Immature natural killer cell (primary cell): ENCODE measurements around the gene RAD21L1. TPM values are rescaled to one million over a fixed set of nuclear protein-coding genes. Genes with fewer than 3 reads are reported as not detected.

ENCODE experiments used
- DNase-seq, 3 donors: peaks; one replicate each; pipeline ENCODE4 v3.0.0; 2022; ENCODE audit warnings: mixed read lengths in 1 of 3
- H3K27ac Mint-ChIP-seq, 6 donors: one replicate each; pipeline ENCODE4 v1.8.0; 2020; ENCODE audit warnings: mixed read lengths in 6 of 6, mild to moderate bottlenecking in 5 of 6, inconsistent platforms in 4 of 6, moderate library complexity in 3 of 6
- H3K27me3 Mint-ChIP-seq, 3 donors: one replicate each; pipeline ENCODE4 v1.8.0; 2020 to 2021; ENCODE audit warnings: low read depth in 3 of 3, mild to moderate bottlenecking in 3 of 3, mixed read lengths in 3 of 3, moderate library complexity in 3 of 3, inconsistent platforms in 1 of 3
- H3K36me3 Mint-ChIP-seq, 3 donors: one replicate each; pipeline ENCODE4 v1.8.0; 2020; ENCODE audit warnings: mixed read lengths in 3 of 3, inconsistent platforms in 2 of 3, mild to moderate bottlenecking in 2 of 3
- H3K4me1 Mint-ChIP-seq, 2 donors: one replicate each; pipeline ENCODE4 v1.8.0; 2020; ENCODE audit warnings: inconsistent platforms in 2 of 2, mild to moderate bottlenecking in 2 of 2, mixed read lengths in 2 of 2, moderate library complexity in 1 of 2
- H3K4me3 Mint-ChIP-seq, 5 donors: one replicate each; pipeline ENCODE4 v1.8.0; 2020; ENCODE audit warnings: mild to moderate bottlenecking in 5 of 5, mixed read lengths in 5 of 5, inconsistent platforms in 3 of 5, moderate library complexity in 3 of 5
- H3K9me3 Mint-ChIP-seq, 6 donors: one replicate each; pipeline ENCODE4 v1.8.0; 2020; ENCODE audit warnings: mild to moderate bottlenecking in 6 of 6, mixed read lengths in 6 of 6, inconsistent platforms in 4 of 6, moderate library complexity in 3 of 6
- polyA plus RNA-seq, 3 donors: library from polyadenylated mRNA; unstranded; fragments of 300-500 nt; fragmentation: Illumina TruSeq; gene quantifications; one replicate each; pipeline ENCODE4 v1.2.3, GENCODE V29; 2021

The RAD21L1 gene
- polyA plus RNA-seq, 3 donors from 2014 or later: not detected

DNA sequence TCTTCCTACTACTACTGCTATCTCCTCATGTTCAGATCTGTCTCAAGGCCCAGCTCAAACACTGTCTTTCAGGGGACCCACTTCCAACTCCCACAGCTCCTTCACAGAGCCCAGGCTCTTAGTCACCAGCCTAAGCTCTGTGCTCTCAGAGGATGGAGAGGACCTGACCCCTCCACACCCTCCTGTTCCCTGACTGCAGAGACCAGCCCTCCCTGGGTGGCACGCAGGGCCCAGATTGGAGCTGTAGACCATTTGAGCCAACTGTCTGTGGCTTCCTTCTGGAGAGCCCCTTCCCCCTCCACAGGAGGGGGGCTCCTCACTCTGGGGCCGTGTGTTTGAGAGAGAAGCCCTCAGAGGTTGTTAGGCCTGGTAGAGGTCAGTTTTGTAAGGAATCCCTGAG, 50.1 kb downstream of the RAD21L1 start:
- H3K4me1 Mint-ChIP-seq: no peaks in the 10 kb centered on the region

DNA sequence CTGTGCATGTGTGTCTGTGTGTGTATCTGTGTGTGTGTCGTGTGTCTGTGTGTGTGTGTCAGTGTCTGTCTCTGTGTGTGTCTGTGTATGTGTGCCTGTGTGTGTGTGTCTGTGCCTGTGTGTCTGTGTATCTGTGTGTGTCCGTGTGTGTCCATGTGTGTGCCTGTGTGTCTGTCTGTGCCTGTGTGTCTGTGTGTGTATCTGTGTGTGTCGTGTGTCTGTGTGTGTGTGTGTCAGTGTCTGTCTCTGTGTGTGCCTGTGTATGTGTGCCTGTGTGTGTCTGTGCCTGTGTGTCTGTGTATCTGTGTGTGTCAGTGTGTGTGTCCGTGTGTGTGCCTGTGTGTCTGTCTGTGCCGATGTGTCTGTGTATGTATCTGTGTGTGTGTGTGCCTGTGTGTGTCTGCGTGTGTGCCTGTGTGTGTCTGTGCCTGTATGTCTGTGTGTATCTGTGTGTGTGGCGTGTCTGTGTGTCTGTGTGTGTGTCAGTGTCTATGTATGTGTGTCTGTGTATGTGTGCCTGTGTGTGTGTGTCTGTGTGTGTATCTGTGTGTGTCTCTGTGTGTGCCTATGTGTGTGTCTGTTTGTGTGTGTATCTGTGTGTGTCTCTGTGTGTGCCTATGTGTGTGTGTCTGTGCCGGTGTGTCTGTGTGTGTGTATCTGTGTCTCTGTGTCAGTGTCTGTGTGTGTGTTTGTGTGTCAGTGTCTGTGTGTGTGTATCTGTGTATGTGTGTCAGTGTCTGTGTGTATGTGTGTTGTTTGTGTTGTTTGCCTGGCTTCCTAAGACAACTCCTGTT, 51.9 kb downstream of the RAD21L1 start:
- H3K4me1 Mint-ChIP-seq: no peaks in the 10 kb centered on the region
- H3K4me3 Mint-ChIP-seq: no peak overlapping the region
- no peaks in the 10 kb centered on the region for H3K9me3 Mint-ChIP-seq
- H3K36me3 Mint-ChIP-seq: peaks cover 0 to 6% (median 0%) of the 10 kb centered on the region in 3 donors
- H3K27ac Mint-ChIP-seq: no peak overlapping the region
- H3K27me3 Mint-ChIP-seq: peaks cover 0 to 1% (median 0%) of the 10 kb centered on the region in 3 donors
- no peak for DNase-seq

More for the DNA sequence above, 50.1 kb downstream of the RAD21L1 start:
- Mint-ChIP-seq H3K9me3 (no peaks in the 10 kb centered on the region), H3K27me3 (peaks cover 0 to 1% (median 0%) of the 10 kb centered on the region in 3 donors), H3K36me3 (no peaks in the 10 kb centered on the region), H3K4me3 (no peak overlapping the region), H3K27ac (peak overlapping the region in 1 of 6 donors; percentile 7)
- DNase-seq: no peak

DNA sequence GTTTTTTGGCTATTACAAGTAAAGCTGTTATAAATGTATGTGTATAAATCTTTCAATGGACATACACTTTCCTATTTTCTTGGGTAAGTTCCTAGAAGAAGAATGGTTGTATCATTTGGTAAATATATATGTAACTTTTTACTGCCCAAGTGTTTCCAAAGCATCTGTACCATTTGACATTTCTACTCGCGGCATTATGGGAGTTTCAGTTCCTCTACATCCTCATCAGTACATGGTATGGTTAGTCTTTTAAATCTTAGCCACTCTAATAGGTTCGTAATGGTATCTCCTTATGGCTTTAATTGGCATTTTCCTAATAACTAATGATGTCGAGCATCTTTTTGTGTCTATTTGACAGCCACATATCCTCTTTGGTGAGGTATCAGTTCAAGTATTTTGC, 53.1 kb downstream of the RAD21L1 start:
- peaks cover 0 to 10% (median 3%) of the 10 kb centered on the region in 3 donors for H3K36me3 Mint-ChIP-seq
- H3K4me1 Mint-ChIP-seq: no peaks in the 10 kb centered on the region
- DNase-seq: no peak
- no peak overlapping the region for H3K4me3 Mint-ChIP-seq
- no peak overlapping the region for H3K27ac Mint-ChIP-seq
- peaks cover 0 to 1% (median 0%) of the 10 kb centered on the region in 3 donors for H3K27me3 Mint-ChIP-seq
- no peaks in the 10 kb centered on the region for H3K9me3 Mint-ChIP-seq

DNA sequence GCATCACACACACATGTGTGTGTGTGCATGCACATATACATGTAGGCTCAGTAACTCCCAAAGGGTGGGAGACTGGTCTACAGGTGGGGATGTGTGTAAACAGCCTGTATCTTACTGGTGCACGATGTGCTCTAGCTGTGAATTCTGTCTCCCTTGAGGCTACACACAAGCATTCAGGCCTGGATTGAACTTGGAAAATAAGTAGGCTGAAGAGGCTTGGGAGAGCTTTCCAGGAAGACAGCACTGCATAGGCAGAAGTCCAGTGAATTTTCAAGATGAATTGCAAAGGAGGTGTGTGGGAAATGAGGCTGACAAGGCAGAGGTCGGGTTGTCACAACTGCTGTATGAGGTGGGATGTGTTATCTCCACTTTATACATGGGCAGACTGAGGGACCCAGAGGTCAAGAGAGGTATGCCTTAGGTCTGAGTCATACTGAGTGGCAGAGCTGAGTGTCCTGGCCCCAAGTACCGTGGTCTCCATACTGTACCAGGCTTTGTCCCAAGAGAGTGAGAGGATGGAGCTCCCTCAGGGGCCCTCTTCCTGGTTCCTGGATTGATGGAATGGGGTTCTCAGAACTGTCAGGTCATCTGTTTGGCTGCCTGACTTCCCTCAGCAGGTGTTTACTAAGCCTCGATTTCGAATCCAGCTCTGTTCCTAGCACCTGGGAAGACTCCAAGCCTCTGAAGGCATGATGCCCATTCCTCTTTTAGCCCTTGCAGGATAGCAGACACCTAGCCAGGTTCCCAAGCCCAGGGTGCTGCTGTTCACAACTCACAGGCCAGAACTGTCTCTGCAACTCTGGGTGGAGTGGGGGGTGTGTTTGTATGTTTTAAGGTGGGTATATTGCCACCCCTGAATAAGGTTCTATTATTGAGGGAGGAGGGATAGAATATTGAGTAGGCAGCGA, 54.6 kb downstream of the RAD21L1 start:
- H3K9me3 Mint-ChIP-seq: no peaks in the 10 kb centered on the region
- peaks cover 0 to 14% (median 3%) of the 10 kb centered on the region in 3 donors for H3K36me3 Mint-ChIP-seq
- no peak overlapping the region for H3K4me3 Mint-ChIP-seq

DNA sequence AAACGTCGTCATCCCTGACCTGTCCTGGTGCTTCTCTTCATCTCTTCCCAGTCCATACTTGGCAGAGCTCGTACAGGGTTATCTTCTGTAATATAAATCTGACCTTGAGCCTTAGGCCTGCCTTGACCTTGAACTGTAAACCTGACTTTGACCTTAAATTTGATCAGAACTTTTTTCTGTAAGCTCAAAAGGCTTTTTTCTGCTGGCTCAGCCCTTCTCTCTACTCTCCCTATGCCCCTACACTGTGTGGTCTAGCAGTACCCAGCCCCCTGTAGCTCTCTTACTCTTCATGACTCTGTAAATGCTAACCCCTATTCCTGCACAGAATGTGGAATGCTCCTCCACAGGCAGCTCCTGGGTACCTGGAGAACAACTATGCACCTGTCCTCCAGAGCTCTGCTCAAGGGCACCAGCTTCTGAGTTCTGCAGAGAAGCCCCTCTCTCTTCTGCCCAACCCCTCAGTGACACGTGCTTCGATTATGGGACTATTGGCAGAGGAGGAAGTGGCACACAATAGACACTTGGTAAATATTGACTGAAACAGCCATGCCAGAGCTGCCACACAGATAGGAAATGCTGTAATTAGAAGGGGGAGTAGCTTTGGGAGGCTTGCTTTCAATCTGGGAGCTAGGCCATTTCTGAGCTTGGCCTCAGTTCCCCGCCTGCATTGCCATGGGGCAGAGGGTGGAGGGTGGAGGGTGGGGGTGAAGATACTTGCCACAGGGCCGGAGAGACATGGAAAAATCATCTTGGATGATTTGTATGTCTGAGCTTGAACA, 55.6 kb downstream of the RAD21L1 start:
- Mint-ChIP-seq H3K4me1 (no peaks in the 10 kb centered on the region), H3K4me3 (no peak overlapping the region), H3K27me3 (peaks cover 0 to 4% (median 0%) of the 10 kb centered on the region in 3 donors), H3K36me3 (peaks cover 0 to 14% (median 3%) of the 10 kb centered on the region in 3 donors), H3K27ac (no peak overlapping the region), H3K9me3 (no peaks in the 10 kb centered on the region)
- DNase-seq: no peak

More for the DNA sequence above, 54.6 kb downstream of the RAD21L1 start:
- no peak for DNase-seq
- Mint-ChIP-seq H3K4me1 (no peaks in the 10 kb centered on the region), H3K27me3 (peaks cover 0 to 1% (median 0%) of the 10 kb centered on the region in 3 donors), H3K27ac (no peak overlapping the region)

DNA sequence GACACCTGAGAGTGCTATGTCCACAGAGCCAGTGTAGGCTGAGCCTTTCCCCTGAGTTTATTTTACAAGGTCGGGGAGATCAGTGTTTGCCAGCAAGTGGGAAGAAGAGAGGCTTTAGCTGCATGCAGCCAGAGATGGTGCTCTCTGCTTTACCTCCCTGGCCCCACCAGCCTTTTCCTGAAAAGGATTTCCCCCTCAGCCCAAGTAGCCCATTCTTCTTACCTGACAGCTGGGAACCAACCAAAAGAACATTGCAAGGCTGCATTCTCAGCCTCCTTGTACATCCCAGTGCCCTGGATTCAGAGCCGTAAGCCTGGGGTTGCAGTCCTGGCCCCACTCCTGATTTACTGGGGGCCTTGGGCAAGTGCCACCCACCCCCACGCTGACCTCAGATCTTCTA, 57.1 kb downstream of the RAD21L1 start:
- Mint-ChIP-seq H3K9me3 (no peaks in the 10 kb centered on the region), H3K27me3 (peaks cover 0 to 6% (median 0%) of the 10 kb centered on the region in 3 donors), H3K36me3 (peaks cover 0 to 14% (median 3%) of the 10 kb centered on the region in 3 donors), H3K4me3 (no peak overlapping the region), H3K27ac (no peak overlapping the region), H3K4me1 (no peaks in the 10 kb centered on the region)
- DNase-seq: no peak

DNA sequence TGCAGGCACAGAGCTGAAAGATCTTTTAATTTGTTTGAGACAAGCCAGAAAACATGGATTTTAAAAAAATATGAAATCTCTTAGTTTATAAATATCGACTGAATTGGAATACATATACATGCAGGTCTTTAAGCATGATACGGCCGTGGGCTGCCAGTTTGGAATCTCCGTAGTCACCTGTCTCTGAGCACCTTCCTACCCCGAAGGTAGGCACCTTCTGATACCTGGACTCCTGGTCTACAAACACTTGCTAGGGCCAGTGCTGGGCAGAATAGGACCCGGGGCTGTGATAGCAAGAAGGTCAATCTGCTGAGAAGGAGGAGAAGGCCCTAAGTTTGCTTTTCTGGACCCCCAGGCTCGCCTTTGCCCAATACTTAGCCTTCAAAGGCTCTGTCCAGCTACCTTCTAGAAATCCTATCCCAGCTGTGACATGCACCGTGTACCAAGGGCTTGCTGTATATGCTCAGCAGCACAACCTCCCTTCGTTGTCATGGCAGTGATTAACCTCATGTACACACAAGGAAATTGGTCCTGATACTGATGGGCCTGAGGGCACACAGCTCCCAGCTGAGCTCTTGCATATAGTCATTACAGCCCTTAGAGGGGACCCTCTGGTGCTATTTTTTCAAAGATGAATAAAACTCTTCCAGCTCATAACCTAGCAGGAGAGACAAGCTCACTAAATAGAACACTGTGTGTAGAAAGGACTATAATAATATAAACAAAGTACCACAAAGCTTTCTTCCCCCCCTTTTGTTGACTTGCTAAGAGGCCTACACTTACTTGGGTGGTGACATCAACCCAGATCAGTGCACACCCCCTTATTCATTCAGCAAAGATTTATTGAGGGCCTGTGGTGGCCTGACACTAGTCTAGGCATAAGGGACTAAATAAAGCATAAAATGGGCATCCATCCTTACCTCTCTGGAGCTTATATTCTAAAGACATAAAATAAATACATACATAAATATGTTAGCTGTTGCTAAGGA, 58.0 kb downstream of the RAD21L1 start:
- Mint-ChIP-seq H3K27ac (no peak overlapping the region), H3K4me1 (no peaks in the 10 kb centered on the region), H3K4me3 (no peak overlapping the region), H3K27me3 (peaks cover 0 to 6% (median 0%) of the 10 kb centered on the region in 3 donors), H3K9me3 (no peaks in the 10 kb centered on the region), H3K36me3 (peaks cover 0 to 14% (median 7%) of the 10 kb centered on the region in 3 donors)
- no peak for DNase-seq

DNA sequence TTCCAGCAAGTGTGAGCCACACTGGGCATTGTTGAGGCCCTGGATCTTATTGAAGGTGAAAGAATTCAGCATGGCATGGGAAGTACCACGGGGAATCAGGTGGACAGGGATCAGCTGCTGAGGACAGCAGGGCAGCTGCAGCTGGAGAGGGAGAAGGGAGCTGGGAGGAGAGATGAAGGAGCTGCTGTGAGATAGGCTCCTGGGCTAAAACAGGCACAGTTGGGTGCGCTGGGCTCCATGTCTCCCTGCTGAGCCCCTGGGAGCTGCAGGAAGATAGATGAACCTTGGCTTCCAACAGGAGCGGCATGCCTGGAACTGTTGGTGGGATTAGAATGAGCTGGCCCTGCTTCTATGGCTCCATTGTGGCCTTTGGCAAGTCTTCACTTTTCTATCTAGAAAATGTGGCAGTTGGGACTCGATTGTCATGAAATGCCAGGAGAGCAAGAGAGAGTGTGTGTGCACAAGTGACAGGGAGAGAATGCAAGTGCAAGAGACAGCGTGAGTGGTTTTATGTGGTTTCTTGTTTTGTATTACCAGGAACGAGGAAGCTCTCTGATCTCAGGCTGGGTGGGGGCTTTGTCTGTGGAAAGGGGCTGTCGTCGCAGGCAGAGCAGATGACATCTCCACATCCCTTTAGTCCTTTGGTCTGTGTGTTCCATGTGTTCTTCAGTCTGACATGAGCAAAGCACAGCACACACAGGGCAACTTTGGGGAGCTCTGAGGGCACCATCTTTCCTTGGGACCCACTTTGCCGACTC, 60.6 kb downstream of the RAD21L1 start:
- Mint-ChIP-seq H3K4me3 (no peak overlapping the region), H3K27ac (peak overlapping the region in 1 of 6 donors; percentile 34), H3K27me3 (peaks cover 0 to 8% (median 0%) of the 10 kb centered on the region in 3 donors), H3K9me3 (no peaks in the 10 kb centered on the region), H3K36me3 (peaks cover 0 to 10% (median 7%) of the 10 kb centered on the region in 3 donors), H3K4me1 (no peaks in the 10 kb centered on the region)
- no peak for DNase-seq

DNA sequence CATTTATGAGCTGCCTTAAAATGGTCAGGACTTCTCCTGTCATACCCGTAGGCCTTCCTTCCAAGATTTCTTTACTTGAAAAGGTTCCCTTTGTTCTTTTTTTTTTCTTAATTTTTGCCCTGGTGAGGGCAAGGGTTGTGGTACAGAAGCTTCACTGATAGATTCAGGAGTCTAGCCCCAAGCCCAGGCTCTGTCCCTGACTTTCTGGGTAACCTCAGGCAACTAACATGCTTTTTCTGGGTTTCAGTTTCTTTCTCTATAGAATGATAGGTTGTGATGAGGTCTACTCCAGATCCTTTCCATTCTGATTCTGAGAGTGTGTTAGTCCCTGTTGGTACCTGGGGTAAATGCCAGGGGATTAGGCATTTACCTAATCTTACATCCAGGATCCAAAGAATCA, 61.5 kb downstream of the RAD21L1 start:
- peaks cover 0 to 8% (median 7%) of the 10 kb centered on the region in 3 donors for H3K36me3 Mint-ChIP-seq
- DNase-seq: no peak
- no peaks in the 10 kb centered on the region for H3K9me3 Mint-ChIP-seq
- H3K4me3 Mint-ChIP-seq: no peak overlapping the region
- H3K4me1 Mint-ChIP-seq: no peaks in the 10 kb centered on the region
- H3K27me3 Mint-ChIP-seq: peaks cover 0 to 8% (median 0%) of the 10 kb centered on the region in 3 donors
- no peak overlapping the region for H3K27ac Mint-ChIP-seq

DNA sequence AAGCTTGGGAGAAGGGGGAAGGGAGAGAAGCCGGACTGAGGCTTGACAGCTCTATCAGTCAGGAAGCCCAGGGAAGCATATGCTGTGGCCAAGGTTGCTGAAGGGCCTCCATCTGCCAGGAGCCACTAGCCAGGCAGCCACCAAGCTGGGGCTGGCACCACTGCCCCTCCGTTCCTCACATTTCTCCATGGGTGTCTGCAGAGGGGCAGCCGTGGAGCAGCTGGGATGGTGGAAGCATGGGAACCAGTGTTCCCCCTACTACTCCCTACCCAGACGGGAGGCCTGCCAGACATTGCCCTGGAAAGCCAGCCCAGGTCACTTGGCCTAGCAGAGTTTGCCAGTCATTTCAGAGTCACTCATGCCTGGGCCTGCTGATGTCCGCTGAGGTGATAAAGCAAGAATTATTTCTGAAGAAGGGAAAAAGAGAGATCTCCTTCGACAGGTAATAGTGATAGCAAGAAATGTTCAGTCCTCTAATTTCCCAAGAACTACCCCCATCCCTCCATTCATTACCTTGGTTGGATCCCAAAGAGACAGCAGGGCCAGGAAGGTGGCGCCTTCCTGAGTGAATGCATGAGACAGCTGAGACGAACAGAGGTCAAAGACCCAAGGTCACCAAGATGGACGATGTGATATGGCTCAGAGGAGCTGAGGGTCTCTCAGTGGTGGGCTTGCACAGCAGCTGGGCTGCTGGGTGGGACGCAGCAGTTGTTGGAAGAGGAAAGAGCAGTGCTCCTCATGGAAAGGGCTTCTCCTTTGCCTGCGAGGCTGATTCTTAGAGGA, 62.1 kb downstream of the RAD21L1 start:
- Mint-ChIP-seq H3K9me3 (no peaks in the 10 kb centered on the region), H3K4me1 (no peaks in the 10 kb centered on the region), H3K36me3 (peaks cover 0 to 8% (median 7%) of the 10 kb centered on the region in 3 donors), H3K27ac (no peak overlapping the region), H3K4me3 (no peak overlapping the region), H3K27me3 (peaks cover 0 to 8% (median 0%) of the 10 kb centered on the region in 3 donors)
- DNase-seq: no peak

DNA sequence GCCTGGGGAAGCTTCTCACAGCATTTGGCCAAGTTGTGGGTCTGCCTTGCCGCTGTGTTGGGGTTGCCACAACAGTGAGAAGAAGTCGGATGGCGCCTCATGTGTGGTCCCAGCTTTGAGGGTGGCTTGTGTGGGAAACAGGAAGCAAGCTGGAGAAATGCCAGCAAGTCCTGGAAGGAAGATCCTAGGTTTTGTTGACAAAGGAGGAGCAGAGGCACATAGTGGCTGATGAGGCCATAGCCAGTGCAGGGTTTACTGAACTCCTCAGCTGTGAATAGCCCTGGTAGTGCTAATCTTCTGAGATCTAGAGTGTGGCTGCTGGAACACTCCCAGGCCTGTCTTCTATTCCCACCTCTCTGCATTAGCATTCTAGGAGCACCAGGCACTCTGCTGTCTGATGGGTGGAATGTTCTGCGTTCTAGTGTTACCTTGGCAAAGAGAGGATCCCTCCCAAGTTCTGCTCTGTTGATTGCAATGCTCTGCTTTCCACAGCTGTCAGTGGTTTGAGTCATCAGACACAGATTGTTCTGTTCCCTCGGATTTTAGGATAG, 65.4 kb downstream of the RAD21L1 start:
- Mint-ChIP-seq H3K4me3 (no peak overlapping the region), H3K27me3 (peaks cover 0 to 5% (median 0%) of the 10 kb centered on the region in 3 donors), H3K4me1 (no peaks in the 10 kb centered on the region), H3K27ac (no peak overlapping the region), H3K9me3 (no peaks in the 10 kb centered on the region), H3K36me3 (peaks cover 0 to 3% (median 0%) of the 10 kb centered on the region in 3 donors)
- DNase-seq: no peak
